ENCODE results near the gene CCSER1. TPM values are rescaled to one million over a fixed set of nuclear protein-coding genes. Genes with fewer than 3 reads are reported as not detected.

Gene CCSER1
- total RNA-seq, 1 experiment from 2014 or later = 4.1 TPM

DNA sequence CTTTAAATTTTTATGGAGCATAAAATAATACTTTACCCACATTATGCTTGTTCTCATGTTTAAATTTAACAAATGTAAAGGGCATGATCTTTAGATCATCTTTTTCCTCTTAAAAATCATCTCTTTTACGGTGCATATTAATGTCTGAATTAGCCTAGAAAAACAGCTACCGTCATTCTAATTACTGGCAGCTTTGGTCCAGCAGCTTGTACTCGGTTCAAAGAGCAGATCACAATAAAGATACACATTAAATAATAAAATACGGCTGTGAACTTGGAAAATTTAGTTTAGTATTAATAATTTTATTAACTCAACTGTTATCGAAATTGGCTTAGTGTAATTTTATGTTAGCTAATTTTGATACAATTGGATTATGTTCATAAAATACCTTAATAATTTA lies 19.1 kb downstream of the CCSER1 start:
- Histone ChIP-seq H3K27me3 (replicated peaks; ENCODE audit: control insufficient read depth, insufficient read depth, low read length) (no peaks in the 10 kb centered on the region), H3K4me1 (peaks cover 15% of the 10 kb centered on the region), H3K36me3 (ENCODE audit: control insufficient read depth, insufficient read depth, low read length) (no peaks in the 10 kb centered on the region), H3K9me3 (no peaks in the 10 kb centered on the region), H3K4me3 (ENCODE audit: low read depth, low read length) (no peak overlapping the region)
- no peak overlapping the region for H3K27ac Mint-ChIP-seq (ENCODE audit: unreplicated experiment)
- peaks cover 7% of the 10 kb centered on the region for H3K4me1 Mint-ChIP-seq (ENCODE audit: low read depth, unreplicated experiment)
- no TSS peak for BruUV-seq (replicated peaks)
- H3K27me3 Mint-ChIP-seq (ENCODE audit: insufficient read depth, unreplicated experiment) = no peaks in the 10 kb centered on the region
- no peak overlapping the region for H3K4me3 Mint-ChIP-seq (ENCODE audit: unreplicated experiment)
- ChIA-PET CTCF (no interaction called here), POLR2A (no interaction called here)
- no peaks in the 10 kb centered on the region for H3K9me3 Mint-ChIP-seq (ENCODE audit: unreplicated experiment)
- DNase-seq = no peak
- TF ChIP-seq, protein P1, sequence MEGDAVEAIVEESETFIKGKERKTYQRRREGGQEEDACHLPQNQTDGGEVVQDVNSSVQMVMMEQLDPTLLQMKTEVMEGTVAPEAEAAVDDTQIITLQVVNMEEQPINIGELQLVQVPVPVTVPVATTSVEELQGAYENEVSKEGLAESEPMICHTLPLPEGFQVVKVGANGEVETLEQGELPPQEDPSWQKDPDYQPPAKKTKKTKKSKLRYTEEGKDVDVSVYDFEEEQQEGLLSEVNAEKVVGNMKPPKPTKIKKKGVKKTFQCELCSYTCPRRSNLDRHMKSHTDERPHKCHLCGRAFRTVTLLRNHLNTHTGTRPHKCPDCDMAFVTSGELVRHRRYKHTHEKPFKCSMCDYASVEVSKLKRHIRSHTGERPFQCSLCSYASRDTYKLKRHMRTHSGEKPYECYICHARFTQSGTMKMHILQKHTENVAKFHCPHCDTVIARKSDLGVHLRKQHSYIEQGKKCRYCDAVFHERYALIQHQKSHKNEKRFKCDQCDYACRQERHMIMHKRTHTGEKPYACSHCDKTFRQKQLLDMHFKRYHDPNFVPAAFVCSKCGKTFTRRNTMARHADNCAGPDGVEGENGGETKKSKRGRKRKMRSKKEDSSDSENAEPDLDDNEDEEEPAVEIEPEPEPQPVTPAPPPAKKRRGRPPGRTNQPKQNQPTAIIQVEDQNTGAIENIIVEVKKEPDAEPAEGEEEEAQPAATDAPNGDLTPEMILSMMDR (IDR thresholded peaks at IDR 0.05; ENCODE audit: insufficient read depth in 1 of 2, low read depth in 1 of 2, low read length in 1 of 2, severe bottlenecking in 1 of 2, unreplicated experiment in 1 of 2) = no peak
- intact Hi-C loops (cut with micrococcal nuclease; ENCODE audit: unreplicated experiment) = no loop called here
- no peaks in the 10 kb centered on the region for H3K36me3 Mint-ChIP-seq (ENCODE audit: insufficient read depth, unreplicated experiment)

DNA sequence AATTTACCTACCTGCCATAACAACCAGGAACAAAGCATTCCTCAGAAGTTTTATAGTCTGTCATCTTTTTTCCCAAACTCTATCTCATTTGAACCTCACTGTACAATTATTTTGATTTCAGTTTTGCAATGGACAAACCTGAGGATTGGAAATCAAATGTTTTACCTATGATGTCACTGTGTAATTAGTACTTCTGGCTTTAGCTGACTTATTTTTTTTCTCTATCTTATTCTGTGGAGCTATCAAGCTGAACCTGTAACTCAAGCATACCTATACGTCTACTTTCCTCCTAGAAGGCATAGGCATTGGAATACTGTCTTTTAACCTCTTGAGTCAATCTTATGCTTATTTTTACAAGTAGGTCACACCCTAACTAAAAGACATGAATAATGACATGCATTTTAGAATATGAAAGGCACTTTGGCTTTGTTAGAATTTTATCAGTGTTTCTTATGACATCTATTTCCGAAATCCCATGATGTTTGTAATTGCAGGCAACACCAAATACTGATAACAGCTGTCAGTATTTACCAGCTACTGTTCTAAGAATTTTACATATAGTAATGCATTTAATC lies 21.5 kb downstream of the CCSER1 start:
- no peaks in the 10 kb centered on the region for H3K9me3 ChIP-seq
- no peaks in the 10 kb centered on the region for H3K36me3 ChIP-seq (ENCODE audit: control insufficient read depth, insufficient read depth, low read length)
- ChIA-PET POLR2A (no interaction called here), CTCF (no interaction called here)
- TF ChIP-seq, protein P1 (IDR thresholded peaks at IDR 0.05; ENCODE audit: insufficient read depth in 1 of 2, low read depth in 1 of 2, low read length in 1 of 2, severe bottlenecking in 1 of 2, unreplicated experiment in 1 of 2) = no peak
- Mint-ChIP-seq H3K4me3 (ENCODE audit: unreplicated experiment) (no peak overlapping the region), H3K27me3 (ENCODE audit: insufficient read depth, unreplicated experiment) (no peaks in the 10 kb centered on the region), H3K36me3 (ENCODE audit: insufficient read depth, unreplicated experiment) (no peaks in the 10 kb centered on the region), H3K4me1 (ENCODE audit: low read depth, unreplicated experiment) (peaks cover 7% of the 10 kb centered on the region), H3K9me3 (ENCODE audit: unreplicated experiment) (no peaks in the 10 kb centered on the region), H3K27ac (ENCODE audit: unreplicated experiment) (no peak overlapping the region)
- H3K4me3 ChIP-seq (ENCODE audit: low read depth, low read length) = no peak overlapping the region
- intact Hi-C loops (cut with micrococcal nuclease; ENCODE audit: unreplicated experiment) = loop anchor here (1.0 kb wide), 2 partner anchors 23 to 27 kb away; no protein-coding TSS in a partner anchor
- H3K27me3 ChIP-seq (replicated peaks; ENCODE audit: control insufficient read depth, insufficient read depth, low read length) = no peaks in the 10 kb centered on the region
- no peak for DNase-seq
- no TSS peak for BruUV-seq (replicated peaks)
- peaks cover 15% of the 10 kb centered on the region for H3K4me1 ChIP-seq

DNA sequence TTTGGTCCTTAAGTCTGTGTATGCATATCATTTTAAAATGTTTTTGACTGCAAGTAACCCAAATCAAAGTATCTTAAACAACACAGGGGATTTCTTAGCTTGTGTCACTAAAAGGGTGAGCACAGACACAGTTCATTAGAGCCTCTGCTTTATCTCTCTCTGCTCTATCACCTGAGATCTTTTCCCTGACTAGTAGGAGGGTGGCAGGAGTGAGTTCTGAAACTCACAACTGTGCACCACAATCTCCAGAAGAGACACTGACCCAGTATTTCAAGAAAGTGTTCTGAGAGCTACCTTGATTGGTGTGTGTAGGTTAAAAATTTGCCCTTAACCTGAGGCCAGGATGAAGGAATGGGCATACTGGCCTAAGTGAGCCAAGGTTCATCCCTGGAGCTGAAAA lies 24.8 kb downstream of the CCSER1 start:
- intact Hi-C loops (cut with micrococcal nuclease; ENCODE audit: unreplicated experiment) = no loop called here
- TF ChIP-seq, protein P1 (IDR thresholded peaks at IDR 0.05; ENCODE audit: insufficient read depth in 1 of 2, low read depth in 1 of 2, low read length in 1 of 2, severe bottlenecking in 1 of 2, unreplicated experiment in 1 of 2) = no peak
- no peaks in the 10 kb centered on the region for H3K27me3 ChIP-seq (replicated peaks; ENCODE audit: control insufficient read depth, insufficient read depth, low read length)
- no peaks in the 10 kb centered on the region for H3K36me3 ChIP-seq (ENCODE audit: control insufficient read depth, insufficient read depth, low read length)
- Mint-ChIP-seq H3K36me3 (ENCODE audit: insufficient read depth, unreplicated experiment) (no peaks in the 10 kb centered on the region), H3K4me3 (ENCODE audit: unreplicated experiment) (no peak overlapping the region), H3K4me1 (ENCODE audit: low read depth, unreplicated experiment) (peaks cover 7% of the 10 kb centered on the region), H3K27ac (ENCODE audit: unreplicated experiment) (no peak overlapping the region), H3K27me3 (ENCODE audit: insufficient read depth, unreplicated experiment) (no peaks in the 10 kb centered on the region), H3K9me3 (ENCODE audit: unreplicated experiment) (no peaks in the 10 kb centered on the region)
- no peak for DNase-seq
- peaks cover 15% of the 10 kb centered on the region for H3K4me1 ChIP-seq
- BruUV-seq (replicated peaks) = no TSS peak
- no peak overlapping the region for H3K4me3 ChIP-seq (ENCODE audit: low read depth, low read length)
- no peaks in the 10 kb centered on the region for H3K9me3 ChIP-seq
- POLR2A ChIA-PET = no interaction called here
- CTCF ChIA-PET = no interaction called here

Measured in Caco-2 (cell line).